22Rv1 (cell line): ENCODE measurements around the gene LONP2.
"Not testable (repeated sequence)": the region's sequence is repeated elsewhere in the genome, so short reads cannot be mapped to it uniquely, and the experiment has no call there.

ENCODE experiments used
- H3K27ac ChIP-seq: fragments of 450-650 bp; 2 replicates; pipeline ENCODE4 v1.5.1; 2017
- ZFX ChIP-seq: fragments of 450-650 bp; IDR thresholded peaks from 2 replicates; pipeline ENCODE4 v1.6.1; 2017; ENCODE audit warnings: antibody characterized with exemption, borderline replicate concordance
- TF ChIP-seq, protein P1 (sequence below): fragments of 450-650 bp; IDR thresholded peaks from 2 replicates; pipeline ENCODE4 v1.5.1; 2017; ENCODE audit warnings: mild to moderate bottlenecking

The LONP2 gene

DNA sequence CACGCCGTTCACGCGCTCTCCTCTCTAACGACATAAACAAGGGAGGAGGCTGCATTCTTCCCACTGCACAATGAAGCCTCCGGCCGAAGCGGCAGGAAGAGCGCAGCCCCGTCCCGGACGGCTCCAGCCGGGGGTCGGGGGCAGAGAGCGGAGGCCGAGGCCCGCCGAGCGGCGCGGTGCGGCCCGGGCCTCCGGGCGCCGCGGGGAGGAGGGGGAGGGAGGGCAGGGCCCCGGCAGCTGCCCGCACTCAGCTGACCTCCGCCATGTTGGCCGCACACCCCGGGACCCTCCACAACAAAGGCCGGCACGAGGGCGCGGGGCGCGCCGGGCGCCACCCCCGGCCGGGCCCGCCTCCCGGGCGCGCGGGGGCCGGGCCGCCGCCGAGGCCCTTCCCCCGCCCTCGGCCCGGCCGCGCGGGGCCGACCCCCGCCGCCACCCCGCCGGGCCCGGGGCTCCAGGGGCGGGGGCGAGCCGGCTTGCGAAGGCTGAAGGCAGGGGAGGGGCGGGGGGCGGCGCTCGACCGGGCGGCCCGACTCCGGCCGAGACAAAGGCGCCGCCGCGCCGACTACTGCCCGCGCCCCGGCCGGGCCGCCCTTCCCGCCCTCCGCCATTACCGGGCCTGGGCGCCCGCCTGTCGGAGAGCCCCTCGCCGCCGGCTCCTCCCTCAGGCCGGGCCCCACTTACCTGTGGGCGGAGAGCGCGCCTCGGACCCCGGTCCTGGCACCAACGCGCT lies 140.6 kb downstream of the LONP2 start:
- no peak for TF ChIP-seq ZFX

DNA sequence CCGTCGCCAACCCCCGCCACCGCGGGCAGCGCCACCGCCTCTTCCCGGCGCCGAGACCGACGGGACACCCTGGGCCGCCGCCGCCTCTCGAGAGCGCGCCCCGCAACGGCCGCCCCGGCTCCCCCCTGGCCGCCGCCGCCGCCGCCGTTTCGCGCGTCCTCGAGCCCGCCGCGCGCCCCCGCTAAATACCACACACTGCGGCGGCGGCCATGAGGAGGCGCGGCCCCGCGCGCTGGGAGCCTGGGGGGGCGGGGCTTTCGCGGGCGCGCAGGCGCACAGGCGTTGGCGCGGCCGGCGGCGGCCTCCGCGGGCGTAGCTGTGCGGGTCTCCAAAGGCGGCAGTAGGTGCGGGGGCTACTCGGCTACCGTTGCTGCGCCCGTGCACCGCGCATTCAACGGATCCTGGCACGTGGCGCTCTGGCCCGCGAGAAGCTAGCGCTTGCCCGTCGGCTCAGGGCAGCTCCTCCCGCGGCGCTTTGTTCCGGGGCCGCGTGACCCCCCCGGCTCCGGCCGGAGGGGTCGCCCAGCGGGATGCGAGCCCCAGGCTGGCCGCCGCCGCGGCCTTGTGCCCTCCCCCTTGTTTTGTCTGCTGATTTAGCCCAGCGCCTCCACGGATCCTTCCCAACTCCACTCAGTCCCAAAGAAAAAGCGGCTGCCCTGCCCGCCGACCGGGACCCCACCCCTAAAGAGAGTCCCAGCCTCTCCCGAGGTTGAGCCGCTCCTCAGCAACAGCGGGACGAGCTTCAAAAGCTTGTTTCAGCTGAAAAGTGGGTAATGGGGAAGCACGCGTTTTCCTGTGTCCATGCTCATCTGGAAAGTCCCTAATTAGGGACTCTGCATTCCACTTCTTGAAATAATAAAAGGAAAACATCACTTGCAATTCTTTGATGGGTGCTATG lies 141.4 kb downstream of the LONP2 start, which contains the start of gene SIAH1:
TSS of gene SIAH1 (minus strand) at position 161 of the 898 bp plus-strand sequence. CDS start 22,985 bp downstream, outside the sequence.
- TF ChIP-seq, protein P1, sequence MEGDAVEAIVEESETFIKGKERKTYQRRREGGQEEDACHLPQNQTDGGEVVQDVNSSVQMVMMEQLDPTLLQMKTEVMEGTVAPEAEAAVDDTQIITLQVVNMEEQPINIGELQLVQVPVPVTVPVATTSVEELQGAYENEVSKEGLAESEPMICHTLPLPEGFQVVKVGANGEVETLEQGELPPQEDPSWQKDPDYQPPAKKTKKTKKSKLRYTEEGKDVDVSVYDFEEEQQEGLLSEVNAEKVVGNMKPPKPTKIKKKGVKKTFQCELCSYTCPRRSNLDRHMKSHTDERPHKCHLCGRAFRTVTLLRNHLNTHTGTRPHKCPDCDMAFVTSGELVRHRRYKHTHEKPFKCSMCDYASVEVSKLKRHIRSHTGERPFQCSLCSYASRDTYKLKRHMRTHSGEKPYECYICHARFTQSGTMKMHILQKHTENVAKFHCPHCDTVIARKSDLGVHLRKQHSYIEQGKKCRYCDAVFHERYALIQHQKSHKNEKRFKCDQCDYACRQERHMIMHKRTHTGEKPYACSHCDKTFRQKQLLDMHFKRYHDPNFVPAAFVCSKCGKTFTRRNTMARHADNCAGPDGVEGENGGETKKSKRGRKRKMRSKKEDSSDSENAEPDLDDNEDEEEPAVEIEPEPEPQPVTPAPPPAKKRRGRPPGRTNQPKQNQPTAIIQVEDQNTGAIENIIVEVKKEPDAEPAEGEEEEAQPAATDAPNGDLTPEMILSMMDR: no peak
- no peak for TF ChIP-seq ZFX
- H3K27ac ChIP-seq: peak within 1 kb of the TSS; percentile 94

More for the DNA sequence above, 140.6 kb downstream of the LONP2 start:
- peak overlapping the region; percentile 94 for H3K27ac ChIP-seq

- H3K27ac ChIP-seq: no peak overlapping the region
- TF ChIP-seq, protein P1: no peak
- TF ChIP-seq ZFX: no peak
These were observed 142.6 kb downstream of the LONP2 start for GRCh38 chr16:48386559-48387312.

DNA sequence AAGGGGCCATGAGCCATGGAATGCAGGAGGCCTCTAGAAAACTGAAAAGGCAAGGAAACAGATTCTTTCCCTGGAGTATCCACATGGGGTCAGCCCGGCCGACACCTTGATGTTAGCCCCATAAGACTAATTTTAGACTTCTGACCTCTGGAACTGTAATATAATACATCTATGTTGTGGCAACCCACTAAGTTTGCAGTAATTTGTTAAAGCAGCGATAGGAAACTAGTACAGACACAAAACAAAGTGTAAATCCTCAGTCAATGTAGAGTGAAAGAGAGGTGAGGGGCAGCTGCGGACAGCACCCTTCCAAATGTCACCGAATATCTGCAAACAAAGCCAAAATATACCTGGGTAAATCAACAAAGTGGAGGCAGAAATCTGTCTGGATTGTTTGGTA lies 148.3 kb downstream of the LONP2 start:
- no peak for TF ChIP-seq ZFX
- TF ChIP-seq, protein P1: no peak
- no peak overlapping the region for H3K27ac ChIP-seq

DNA sequence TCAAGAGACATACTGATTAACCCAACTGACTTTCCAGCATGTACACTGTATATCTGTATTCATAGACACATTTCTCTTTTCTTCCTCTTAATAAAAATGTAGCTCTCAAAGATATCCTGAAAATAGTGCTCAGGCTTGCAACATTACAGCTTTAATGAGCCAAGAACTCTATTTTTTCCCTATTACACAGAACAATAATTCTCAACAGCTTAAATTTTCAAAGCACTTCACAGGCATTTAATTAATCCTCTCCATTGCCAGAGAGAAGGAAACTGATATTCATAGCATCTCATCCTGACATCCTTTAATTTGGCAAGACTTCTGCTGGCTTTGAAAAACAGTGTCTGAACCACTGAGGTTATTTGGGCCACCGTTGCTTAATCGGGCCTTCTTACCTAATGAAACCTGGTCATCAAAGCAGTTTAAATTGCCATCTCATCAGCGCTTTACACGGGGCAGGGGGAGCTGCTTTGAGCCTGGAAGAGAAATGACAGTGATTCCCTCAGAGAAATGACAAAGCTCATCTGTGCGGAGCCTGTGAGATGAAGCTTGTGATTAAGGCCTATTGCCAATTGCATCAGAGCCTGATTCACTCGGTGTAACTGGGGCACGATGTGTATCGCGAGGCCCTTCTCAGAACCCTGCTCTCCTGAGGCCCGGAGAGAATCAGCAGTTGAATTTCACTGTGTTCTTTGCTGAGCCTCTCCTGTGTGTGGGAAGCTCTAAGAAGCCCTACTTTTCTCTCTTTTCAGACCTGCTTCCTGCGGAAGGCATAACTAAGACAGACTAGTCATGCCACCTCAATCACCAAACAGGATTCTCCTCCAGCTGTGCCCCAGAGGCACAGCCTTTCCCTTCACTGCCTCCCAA lies 149.6 kb downstream of the LONP2 start:
- no peak for TF ChIP-seq ZFX
- TF ChIP-seq, protein P1: no peak

GRCh38 chr16:48394355-48394703 lies 150.2 kb downstream of the LONP2 start:
- TF ChIP-seq, protein P1: no peak
- no peak for TF ChIP-seq ZFX
- H3K27ac ChIP-seq: no peak overlapping the region

More for the DNA sequence above, 149.6 kb downstream of the LONP2 start:
- no peak overlapping the region for H3K27ac ChIP-seq

DNA sequence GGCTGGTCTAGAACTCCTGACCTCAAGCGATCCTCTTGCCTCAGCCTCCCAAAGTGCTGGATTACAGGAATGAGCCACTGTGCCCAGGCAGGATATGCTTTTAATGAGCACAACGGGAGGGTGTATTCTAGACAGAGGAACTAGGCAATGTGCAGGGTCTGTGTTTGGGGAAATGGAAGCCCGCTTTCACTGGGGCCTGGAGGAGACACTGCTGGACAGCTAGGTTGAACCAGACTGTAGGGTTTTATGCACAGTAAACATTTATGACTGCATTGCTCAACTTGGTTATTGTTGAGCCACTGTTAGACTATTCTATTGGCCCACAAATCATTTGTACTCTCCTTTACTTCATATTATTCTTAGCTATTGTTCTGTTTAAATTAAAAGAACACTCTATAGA lies 151.3 kb downstream of the LONP2 start:
- no peak overlapping the region for H3K27ac ChIP-seq
- TF ChIP-seq ZFX: no peak

GRCh38 chr16:48402547-48402946 lies 158.4 kb downstream of the LONP2 start:
- H3K27ac ChIP-seq: not testable (repeated sequence)
